Nasal cavity respiratory epithelium epithelial cell of viscerocranial mucosa (primary cell): ENCODE results near the gene PCDHGA4. TPM values are rescaled to one million over a fixed set of nuclear protein-coding genes. Genes with fewer than 3 reads are reported as not detected.

ENCODE experiments used
- total RNA-seq: library from RNA; depleted of rRNA; stranded (reverse); fragments of >200 nt; gene quantifications from 2 replicates; pipeline ENCODE4 v1.2.3, GENCODE V29; 2014

Gene PCDHGA4
- total RNA-seq, result under 0.01 and 1.8 TPM in 2 replicates

GRCh38 chr5:141354900-141355469 is at the start of gene PCDHGA4:
TSS of gene PCDHGA4 (plus strand) at chr5:141355021. CDS start at chr5:141355108, 87 bp downstream.

GRCh38 chr5:141320225-141321169 is 34.3 kb upstream of the PCDHGA4 start, which contains the start of gene TAF7:
TSS of gene TAF7 (minus strand) at chr5:141320784. CDS start at chr5:141320044, 740 bp downstream.

DNA sequence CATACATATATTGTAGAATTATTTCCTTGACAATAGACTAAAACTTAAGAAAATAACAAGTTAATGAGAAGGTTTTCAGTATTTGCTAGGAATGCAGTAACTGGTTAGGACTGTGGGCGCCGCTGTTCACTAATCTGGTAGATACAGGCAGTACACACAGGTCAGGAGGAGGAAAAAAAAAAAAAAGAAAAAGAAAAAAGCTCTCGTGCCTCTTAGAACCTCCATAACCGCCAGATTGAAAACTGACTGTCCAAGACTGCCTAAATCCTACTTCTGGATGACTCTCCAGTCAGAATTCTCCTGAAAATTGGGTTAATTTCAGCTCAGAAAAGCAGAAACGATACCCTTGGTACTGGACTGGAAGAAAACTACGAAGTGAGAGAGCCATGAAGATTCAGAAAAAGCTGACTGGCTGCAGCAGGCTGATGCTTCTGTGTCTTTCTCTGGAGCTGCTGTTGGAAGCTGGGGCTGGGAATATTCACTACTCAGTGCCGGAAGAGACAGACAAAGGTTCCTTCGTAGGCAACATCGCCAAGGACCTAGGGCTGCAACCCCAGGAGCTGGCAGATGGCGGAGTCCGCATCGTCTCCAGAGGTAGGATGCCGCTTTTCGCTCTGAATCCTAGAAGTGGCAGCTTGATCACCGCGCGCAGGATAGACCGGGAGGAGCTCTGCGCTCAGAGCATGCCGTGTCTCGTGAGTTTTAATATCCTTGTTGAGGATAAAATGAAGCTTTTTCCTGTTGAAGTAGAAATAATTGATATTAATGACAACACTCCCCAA is 24.3 kb upstream of the PCDHGA4 start, which contains the start of gene PCDHGA1:
Gene PCDHGA1, plus strand, starts transcription at position 216 of the 782 bp plus-strand sequence.

DNA sequence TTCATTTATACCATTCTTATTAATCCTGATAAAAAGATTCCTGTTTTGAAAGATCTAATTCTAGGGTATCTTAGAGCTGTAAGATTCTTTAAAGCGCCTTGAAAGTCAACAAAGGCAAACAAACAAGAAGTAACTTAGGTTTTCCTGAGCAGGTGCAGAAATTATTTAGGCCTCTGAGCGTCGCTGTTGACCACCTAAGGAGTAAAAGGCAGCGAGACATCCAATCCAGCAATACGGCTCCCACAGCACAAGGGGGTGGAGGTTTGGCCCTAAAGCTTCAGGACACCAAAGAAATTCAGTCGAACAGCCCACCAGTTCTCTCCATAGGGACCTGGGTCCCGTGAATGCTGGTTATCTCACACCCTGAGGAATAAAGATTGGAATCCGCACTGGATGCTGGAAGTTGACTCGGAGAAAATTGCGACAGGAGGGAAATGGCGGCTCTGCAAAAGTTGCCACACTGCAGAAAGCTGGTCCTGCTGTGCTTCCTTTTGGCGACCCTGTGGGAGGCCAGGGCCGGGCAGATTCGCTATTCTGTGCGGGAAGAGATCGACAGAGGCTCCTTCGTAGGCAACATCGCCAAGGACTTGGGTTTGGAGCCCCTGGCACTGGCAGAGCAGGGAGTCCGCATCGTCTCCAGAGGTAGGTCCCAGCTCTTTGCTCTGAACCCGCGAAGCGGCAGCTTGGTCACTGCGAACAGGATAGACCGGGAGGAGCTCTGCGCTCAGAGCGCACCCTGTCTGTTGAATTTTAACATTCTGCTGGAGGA is 16.1 kb upstream of the PCDHGA4 start, which contains the start of gene PCDHGA2:
Gene PCDHGA2, plus strand, starts transcription at position 223 of the 769 bp plus-strand sequence.

DNA sequence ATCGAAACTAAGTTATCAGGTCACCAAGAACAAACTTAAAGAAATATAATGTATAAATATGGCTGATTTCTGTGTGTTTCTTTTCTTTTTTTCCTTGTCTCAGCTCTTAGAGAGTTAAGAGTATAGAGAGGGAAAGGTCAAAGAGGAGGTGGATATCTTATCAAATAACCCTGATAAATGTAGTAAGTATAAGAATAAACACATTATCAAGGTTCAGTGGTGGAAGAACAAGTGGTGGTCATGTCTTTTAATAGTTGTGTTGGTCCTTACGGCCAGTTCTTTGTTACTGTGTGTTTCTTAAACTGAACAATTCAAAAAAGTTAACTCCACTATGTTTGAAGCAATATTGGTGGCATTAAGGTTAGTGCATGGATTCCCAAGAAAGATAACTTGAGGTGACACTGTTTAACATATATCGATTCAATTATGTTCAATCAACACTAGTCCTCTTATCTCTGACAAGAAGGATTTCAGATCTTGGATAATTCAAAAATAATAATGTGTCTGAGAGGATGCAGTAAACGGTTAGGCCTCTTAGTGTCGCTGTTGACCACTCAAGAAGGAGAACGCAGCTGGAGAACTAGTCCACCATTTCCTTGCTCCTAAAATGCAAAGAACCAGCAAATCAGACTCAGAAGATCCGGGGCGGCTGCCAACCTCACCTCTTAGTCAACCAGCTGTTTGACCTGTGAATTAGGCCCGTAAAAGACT is 11.4 kb upstream of the PCDHGA4 start, which contains the start of gene PCDHGA3:
Gene PCDHGA3, plus strand, starts transcription at position 588 of the 711 bp plus-strand sequence. CDS start 205 bp downstream, outside the sequence.

GRCh38 chr5:141349917-141350619 is 4.8 kb upstream of the PCDHGA4 start, which contains the start of gene PCDHGB1:
TSS of gene PCDHGB1 (plus strand) at chr5:141350099. CDS start at chr5:141350261, 162 bp downstream.

GRCh38 chr5:141359790-141360426 is 5.1 kb downstream of the PCDHGA4 start, which contains the start of gene PCDHGB2:
TSS of gene PCDHGB2 (plus strand) at chr5:141359994. CDS start at chr5:141360136, 142 bp downstream.

DNA sequence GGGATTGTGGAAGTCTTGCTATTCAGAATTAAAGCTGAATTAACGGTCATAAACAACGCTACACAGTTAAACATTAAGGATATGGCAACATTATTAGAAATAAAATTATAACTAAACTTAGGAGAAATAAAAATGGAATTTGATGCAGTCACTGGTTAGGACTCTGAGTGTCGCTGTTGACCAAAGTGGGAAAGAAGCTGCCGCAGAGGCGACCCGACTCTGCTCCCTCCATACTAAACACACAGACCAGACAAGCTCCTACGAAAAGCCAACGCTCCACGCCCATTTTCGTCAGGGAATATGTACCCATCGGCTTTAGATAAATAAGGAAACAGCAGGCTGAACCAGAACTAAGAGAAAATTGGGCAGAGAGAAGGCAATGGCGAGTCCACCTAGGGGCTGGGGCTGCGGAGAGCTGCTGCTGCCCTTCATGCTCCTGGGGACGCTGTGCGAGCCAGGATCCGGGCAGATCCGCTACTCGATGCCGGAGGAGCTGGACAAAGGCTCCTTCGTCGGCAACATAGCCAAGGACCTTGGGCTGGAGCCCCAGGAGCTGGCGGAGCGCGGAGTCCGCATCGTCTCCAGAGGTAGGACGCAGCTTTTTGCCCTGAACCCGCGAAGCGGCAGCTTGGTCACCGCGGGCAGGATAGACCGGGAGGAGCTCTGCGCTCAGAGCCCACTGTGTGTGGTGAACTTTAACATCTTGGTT is 9.3 kb downstream of the PCDHGA4 start, which contains the start of gene PCDHGA5:
Gene PCDHGA5, plus strand, starts transcription at position 211 of the 709 bp plus-strand sequence. Its CDS starts 169 bp downstream, at position 380.

DNA sequence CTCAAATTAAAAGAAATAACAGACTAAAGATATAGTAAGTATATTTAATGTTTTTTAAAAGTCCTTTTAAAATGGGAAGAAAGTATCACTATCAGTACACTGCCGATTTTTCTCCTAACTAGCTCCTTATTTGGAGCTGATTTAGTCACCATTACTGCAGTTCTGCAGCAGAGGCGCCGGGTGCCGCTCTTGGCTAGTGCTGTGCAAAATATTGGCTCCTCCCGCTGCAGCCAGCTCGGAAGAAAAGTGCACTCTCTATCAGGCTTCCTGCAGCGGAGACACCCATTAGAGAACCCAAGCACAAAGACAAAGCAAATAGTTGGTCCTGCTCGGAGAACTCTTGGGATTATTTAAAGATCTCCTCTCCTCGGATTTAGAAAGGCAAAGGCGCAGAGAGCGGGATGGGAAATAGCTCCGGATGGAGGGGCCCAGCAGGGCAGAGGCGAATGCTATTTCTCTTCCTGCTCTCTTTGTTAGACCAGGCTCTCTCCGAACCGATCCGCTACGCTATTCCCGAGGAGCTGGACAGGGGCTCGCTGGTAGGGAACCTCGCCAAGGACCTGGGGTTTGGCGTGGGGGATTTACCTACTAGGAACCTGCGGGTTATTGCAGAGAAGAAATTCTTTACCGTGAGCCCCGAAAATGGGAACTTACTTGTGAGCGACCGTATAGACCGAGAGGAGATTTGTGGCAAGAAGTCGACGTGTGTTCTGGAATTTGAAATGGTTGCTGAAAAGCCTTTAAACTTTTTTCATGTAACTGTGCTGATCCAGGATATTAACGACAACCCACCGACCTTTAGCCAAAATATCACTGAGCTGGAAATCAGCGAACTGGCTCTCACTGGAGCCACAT is 15.4 kb downstream of the PCDHGA4 start, which contains the start of gene PCDHGB3:
Gene PCDHGB3, plus strand, starts transcription at position 249 of the 855 bp plus-strand sequence. Its CDS starts 153 bp downstream, at position 402.

DNA sequence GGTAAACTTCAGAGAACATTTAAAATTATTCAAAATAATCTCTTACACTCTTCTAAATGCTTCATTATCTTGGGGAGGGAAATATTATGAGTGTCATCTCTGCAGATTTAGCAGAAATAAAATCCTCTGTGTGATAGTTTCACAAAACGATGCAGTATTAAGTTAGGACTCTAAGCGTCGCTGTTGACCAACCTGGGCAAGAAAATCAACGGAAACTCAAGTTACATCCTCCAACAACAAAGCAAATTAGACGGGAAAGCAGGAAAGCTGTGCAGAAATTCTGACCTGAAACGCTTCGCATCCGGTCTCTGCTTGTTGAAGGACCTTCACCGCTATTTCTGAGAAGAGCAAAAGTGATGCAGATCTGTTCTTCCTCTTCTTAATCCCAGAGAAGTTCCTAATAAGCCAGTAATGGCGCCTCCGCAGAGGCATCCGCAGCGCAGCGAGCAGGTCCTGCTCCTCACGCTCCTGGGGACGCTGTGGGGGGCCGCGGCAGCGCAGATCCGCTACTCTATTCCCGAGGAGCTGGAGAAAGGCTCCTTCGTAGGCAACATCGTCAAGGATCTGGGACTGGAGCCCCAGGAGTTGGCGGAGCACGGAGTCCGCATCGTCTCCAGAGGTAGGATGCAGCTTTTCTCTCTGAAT is 19.0 kb downstream of the PCDHGA4 start, which contains the start of gene PCDHGA6:
Gene PCDHGA6, plus strand, starts transcription at position 219 of the 645 bp plus-strand sequence. Its CDS starts 193 bp downstream, at position 412.

DNA sequence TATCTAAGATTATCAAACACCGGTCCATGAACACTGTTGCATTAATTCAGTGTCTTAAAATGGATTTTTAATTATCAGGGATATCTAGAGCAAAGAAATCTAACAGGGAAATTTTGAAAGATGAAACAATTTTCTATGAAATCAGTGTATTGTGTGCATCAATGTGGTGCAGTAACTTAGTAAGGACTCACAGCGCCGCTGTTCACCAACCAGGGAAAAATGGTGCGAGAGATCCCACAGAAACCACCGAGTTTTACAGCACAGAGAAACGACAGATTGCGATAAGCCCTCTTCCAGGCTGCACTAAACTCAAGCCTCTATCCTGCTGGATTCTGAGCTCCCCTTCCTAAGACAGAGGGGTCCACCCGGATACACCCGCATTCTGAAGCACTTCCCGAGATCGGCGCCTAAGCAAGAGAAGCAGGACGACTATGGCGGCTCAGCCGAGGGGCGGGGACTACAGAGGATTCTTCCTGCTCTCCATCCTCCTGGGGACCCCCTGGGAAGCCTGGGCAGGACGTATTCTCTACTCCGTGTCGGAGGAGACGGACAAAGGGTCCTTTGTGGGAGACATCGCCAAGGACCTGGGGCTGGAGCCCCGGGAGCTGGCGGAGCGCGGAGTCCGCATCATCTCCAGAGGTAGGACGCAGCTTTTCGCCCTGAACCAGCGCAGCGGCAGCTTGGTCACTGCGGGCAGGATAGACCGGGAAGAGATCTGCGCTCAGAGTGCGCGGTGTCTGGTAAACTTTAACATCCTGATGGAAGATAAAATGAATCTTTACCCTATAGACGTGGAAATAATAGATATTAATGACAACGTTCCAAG is 27.9 kb downstream of the PCDHGA4 start, which contains the start of gene PCDHGA7:
Gene PCDHGA7, plus strand, starts transcription at position 274 of the 826 bp plus-strand sequence. Its CDS starts 158 bp downstream, at position 432.

DNA sequence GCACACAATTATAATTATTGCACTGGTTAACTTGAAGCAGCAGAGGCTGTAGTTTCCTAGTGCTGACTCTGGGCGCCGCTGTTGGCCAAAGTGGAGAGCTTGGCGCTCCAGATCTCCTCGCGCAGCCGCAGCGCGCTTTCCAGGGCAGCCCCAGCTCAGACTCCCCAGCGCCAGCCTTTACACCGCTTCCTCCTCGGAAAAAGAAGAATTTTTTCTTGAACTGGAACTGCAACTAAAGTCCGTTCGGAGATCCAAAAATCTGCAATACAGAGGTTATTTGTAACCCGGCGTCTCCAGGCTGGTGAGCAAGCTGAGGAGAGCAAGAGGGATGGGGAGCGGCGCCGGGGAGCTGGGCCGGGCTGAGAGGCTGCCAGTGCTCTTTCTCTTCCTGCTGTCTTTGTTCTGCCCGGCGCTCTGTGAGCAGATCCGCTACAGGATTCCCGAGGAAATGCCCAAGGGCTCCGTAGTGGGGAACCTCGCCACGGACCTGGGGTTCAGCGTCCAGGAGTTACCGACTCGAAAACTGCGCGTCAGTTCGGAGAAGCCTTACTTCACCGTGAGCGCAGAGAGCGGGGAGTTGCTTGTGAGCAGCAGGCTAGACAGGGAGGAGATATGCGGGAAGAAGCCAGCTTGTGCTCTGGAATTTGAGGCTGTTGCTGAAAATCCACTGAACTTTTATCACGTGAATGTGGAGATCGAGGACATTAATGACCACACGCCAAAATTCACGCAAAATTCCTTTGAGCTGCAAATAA is 32.9 kb downstream of the PCDHGA4 start, which contains the start of gene PCDHGB4:
Gene PCDHGB4, plus strand, starts transcription at position 142 of the 755 bp plus-strand sequence. Its CDS starts 187 bp downstream, at position 329.

GRCh38 chr5:141392429-141393198 is 37.8 kb downstream of the PCDHGA4 start, which contains the start of gene PCDHGA8:
TSS of gene PCDHGA8 (plus strand) at chr5:141392633. CDS start at chr5:141392814, 181 bp downstream.

